HG03196 (cell line): ENCODE measurements around the gene LAYN.
A peak's percentile ranks its signal among the peaks of the same experiment; 100 is the strongest.

Experiments
- ATAC-seq: cut with Tn5 transposase; IDR thresholded peaks from one replicate; pipeline ENCODE4 v1.9.1; 2021; ENCODE audit not compliant: unreplicated experiment

The LAYN gene

GRCh38 chr11:111531136-111531535 lies 9.4 kb upstream of the LAYN start:
- ATAC-seq, result no peak

- peak; percentile 96 for ATAC-seq
These were observed 8.7 kb upstream of the LAYN start for GRCh38 chr11:111531687-111532364.

GRCh38 chr11:111532365-111532709 lies 8.2 kb upstream of the LAYN start:
- no peak for ATAC-seq

GRCh38 chr11:111535281-111535680 lies 5.2 kb upstream of the LAYN start:
- ATAC-seq, result no peak

GRCh38 chr11:111537336-111537860 lies 3.1 kb upstream of the LAYN start:
- no peak for ATAC-seq

- no peak for ATAC-seq
These were observed 2.0 kb upstream of the LAYN start for GRCh38 chr11:111538407-111539114.

- ATAC-seq, result no peak
These were observed 950 bp upstream of the LAYN start for GRCh38 chr11:111539426-111540113.

GRCh38 chr11:111540937-111541253 lies 375 bp downstream of the LAYN start:
- no peak for ATAC-seq

GRCh38 chr11:111541254-111542061 lies 938 bp downstream of the LAYN start:
- no peak for ATAC-seq

GRCh38 chr11:111542606-111543275 lies 2.2 kb downstream of the LAYN start:
- ATAC-seq, result no peak

GRCh38 chr11:111548525-111548924 lies 8.0 kb downstream of the LAYN start:
- no peak for ATAC-seq

- ATAC-seq, result no peak
These were observed 8.8 kb downstream of the LAYN start for GRCh38 chr11:111549196-111549868.

- no peak for ATAC-seq
These were observed 9.3 kb downstream of the LAYN start for GRCh38 chr11:111549869-111550203.

- no peak for ATAC-seq
These were observed 9.7 kb downstream of the LAYN start for GRCh38 chr11:111550258-111550657.

- ATAC-seq, result no peak
These were observed 14.0 kb downstream of the LAYN start for GRCh38 chr11:111554532-111554931.

GRCh38 chr11:111555255-111555654 lies 14.7 kb downstream of the LAYN start:
- no peak for ATAC-seq

- no peak for ATAC-seq
These were observed 17.0 kb downstream of the LAYN start for GRCh38 chr11:111557425-111558111.

GRCh38 chr11:111559800-111560464 lies 19.4 kb downstream of the LAYN start:
- no peak for ATAC-seq

GRCh38 chr11:111560800-111561199 lies 20.3 kb downstream of the LAYN start:
- no peak for ATAC-seq
